H1 (cell line): ENCODE measurements around the gene VPS41. TPM values are rescaled to one million over a fixed set of nuclear protein-coding genes. Genes with fewer than 3 reads are reported as not detected.

Source experiments
- CTCF ChIA-PET: fragments of 300-600 bp; sonication (Branson Sonifier 250); formaldehyde crosslinking; loops from one replicate; lab custom pipeline; 2021; ENCODE audit not compliant: partially characterized antibody; lab: Charles Lee
- POLR2A ChIA-PET: fragments of 300-600 bp; sonication (Branson Sonifier 250); formaldehyde crosslinking; loops from one replicate; lab custom pipeline; 2021; ENCODE audit warnings: inconsistent platforms; ENCODE audit not compliant: partially characterized antibody; lab: Charles Lee
- DNase-seq, 2 experiments: peaks; one replicate each; pipeline versions ENCODE4 v3.0.0 to v3.0.0-alpha.2; 2010 to 2022; ENCODE audit warnings: low spot score in 2 of 2, low read depth in 1 of 2, mixed read lengths in 1 of 2
- FAIRE-seq: peaks from 2 replicates; lab custom pipeline; 2011; peaks lifted over from hg19 to GRCh38; lab: Jason Lieb, UNC
- H2AFZ ChIP-seq: 2 replicates; pipeline ENCODE4 v1.8.1; 2012; ENCODE audit warnings: low read length, inconsistent platforms
- H2AK5ac ChIP-seq: 2 replicates; pipeline ENCODE4 v1.6.1; 2013; ENCODE audit warnings: low read depth, low read length
- H2BK120ac ChIP-seq: replicated peaks from 2 replicates; pipeline ENCODE3; 2013; ENCODE audit warnings: low read depth, low read length, inconsistent platforms
- H2BK12ac ChIP-seq: 2 replicates; pipeline ENCODE4 v1.6.1; 2013; ENCODE audit warnings: low read depth, low read length
- H2BK15ac ChIP-seq: 2 replicates; pipeline ENCODE4 v1.6.1; 2013; ENCODE audit warnings: low read length
- H2BK20ac ChIP-seq: 2 replicates; pipeline ENCODE4 v1.6.1; 2013; ENCODE audit warnings: low read length
- H2BK5ac ChIP-seq: 2 replicates; pipeline ENCODE4 v1.6.1; 2013; ENCODE audit warnings: low read depth, low read length
- H3K14ac ChIP-seq: 2 replicates; pipeline ENCODE4 v1.6.1; 2013; ENCODE audit warnings: inconsistent platforms; ENCODE audit not compliant: insufficient read length
- H3K18ac ChIP-seq: 2 replicates; pipeline ENCODE4 v1.6.1; 2013; ENCODE audit warnings: low read length; ENCODE audit errors: extremely low read depth
- H3K23ac ChIP-seq: 2 replicates; pipeline ENCODE4 v1.6.1; 2013; ENCODE audit warnings: inconsistent platforms; ENCODE audit not compliant: insufficient read length
- H3K23me2 ChIP-seq: 2 replicates; pipeline ENCODE4 v1.6.1; 2013; ENCODE audit warnings: low read depth, low read length
- H3K27ac ChIP-seq: 2 replicates; pipeline ENCODE4 v1.6.1; 2011; ENCODE audit warnings: low read depth, low read length, inconsistent platforms
- H3K27me3 ChIP-seq, 4 experiments: replicated peaks in 1 of 4; 1 replicate in 1 of 4; 2 replicates in 3 of 4; pipeline versions ENCODE4 v1.6.1 to v1.8.1; 2011 to 2013; ENCODE audit warnings: low read length in 3 of 4, mild to moderate bottlenecking in 3 of 4, inconsistent platforms in 2 of 4, mixed read lengths in 2 of 4, moderate library complexity in 1 of 4; ENCODE audit not compliant: control insufficient read depth in 3 of 4, insufficient read depth in 3 of 4; ENCODE audit errors: extremely low read depth in 1 of 4
- H3K36me3 ChIP-seq, 4 experiments: 2 replicates each; pipeline versions ENCODE4 v1.6.1 to v1.8.1; 2011 to 2013; ENCODE audit warnings: mild to moderate bottlenecking in 4 of 4, low read length in 3 of 4, moderate library complexity in 2 of 4, control low read depth in 1 of 4, inconsistent platforms in 1 of 4; ENCODE audit not compliant: insufficient read depth in 4 of 4, control insufficient read depth in 2 of 4
- H3K4ac ChIP-seq: replicated peaks from 2 replicates; pipeline ENCODE3; 2013; ENCODE audit warnings: low read length, low read depth, mixed read lengths, inconsistent platforms; ENCODE audit not compliant: insufficient read length
- H3K4me1 ChIP-seq, 4 experiments: replicated peaks in 1 of 4; 1 replicate in 1 of 4; 2 replicates in 3 of 4; pipeline versions ENCODE4 v1.6.1 to v1.8.1; 2011 to 2013; ENCODE audit warnings: low read length in 3 of 4, inconsistent platforms in 2 of 4, mixed read lengths in 1 of 4; ENCODE audit not compliant: insufficient read depth in 4 of 4, control insufficient read depth in 3 of 4
- H3K4me2 ChIP-seq, 2 experiments: 2 replicates each; pipeline versions ENCODE4 v1.6.1 to v1.8.1; 2011 to 2013; ENCODE audit warnings: low read depth in 2 of 2, low read length in 2 of 2, control low read depth in 1 of 2, inconsistent platforms in 1 of 2, mild to moderate bottlenecking in 1 of 2; ENCODE audit not compliant: insufficient read depth in 1 of 2
- H3K4me3 ChIP-seq, 4 experiments: fragments of 200-600, 300-600 bp in 1 of 4; sonication (generic), shearing (Covaris generic), sonication (Bioruptor Twin) in 1 of 4; 2 replicates each; pipeline versions ENCODE4 v1.5.1 to v1.8.1; 2011 to 2016; ENCODE audit warnings: low read length in 4 of 4, low read depth in 3 of 4, control low read depth in 2 of 4, inconsistent platforms in 2 of 4, mild to moderate bottlenecking in 2 of 4, mixed read lengths in 1 of 4, moderate library complexity in 1 of 4; ENCODE audit not compliant: insufficient read depth in 2 of 4; ENCODE audit errors: extremely low read depth in 1 of 4
- H3K56ac ChIP-seq: replicated peaks from 2 replicates; pipeline ENCODE3; 2013; ENCODE audit warnings: low read depth, mild to moderate bottlenecking, mixed read lengths, low read length, inconsistent platforms; ENCODE audit not compliant: insufficient read length
- H3K79me1 ChIP-seq: 2 replicates; pipeline ENCODE4 v1.6.1; 2013; ENCODE audit warnings: low read depth, low read length, control low read depth
- H3K79me2 ChIP-seq, 2 experiments: 2 replicates each; pipeline versions ENCODE4 v1.6.1 to v1.8.1; 2012 to 2013; ENCODE audit warnings: low read length in 2 of 2, mild to moderate bottlenecking in 2 of 2, inconsistent platforms in 1 of 2; ENCODE audit not compliant: insufficient read depth in 2 of 2, control insufficient read depth in 1 of 2
- H3K9ac ChIP-seq, 4 experiments: replicated peaks in 1 of 4; 1 replicate in 1 of 4; 2 replicates in 3 of 4; pipeline versions ENCODE4 v1.6.1 to v1.8.1; 2011 to 2013; ENCODE audit warnings: low read depth in 3 of 4, low read length in 3 of 4, control low read depth in 2 of 4, mild to moderate bottlenecking in 2 of 4, moderate library complexity in 2 of 4, inconsistent platforms in 1 of 4; ENCODE audit errors: extremely low read depth in 1 of 4
- H3K9me3 ChIP-seq, 2 experiments: 2 replicates each; pipeline versions ENCODE4 v1.6.1 to v1.8.1; 2012 to 2013; ENCODE audit warnings: mild to moderate bottlenecking in 2 of 2, moderate library complexity in 2 of 2, control low read depth in 1 of 2, inconsistent platforms in 1 of 2, low read depth in 1 of 2, low read length in 1 of 2, mixed read lengths in 1 of 2; ENCODE audit not compliant: insufficient read depth in 2 of 2
- H4K20me1 ChIP-seq, 2 experiments: replicated peaks in 1 of 2; 2 replicates each; pipeline versions ENCODE3 to v1.8.1; 2011 to 2013; ENCODE audit warnings: inconsistent platforms in 2 of 2, low read length in 2 of 2, mild to moderate bottlenecking in 1 of 2; ENCODE audit not compliant: insufficient read depth in 2 of 2, control insufficient read depth in 1 of 2
- H4K5ac ChIP-seq: 2 replicates; pipeline ENCODE4 v1.6.1; 2013; ENCODE audit warnings: low read length, low read depth, mixed read lengths, inconsistent platforms; ENCODE audit not compliant: insufficient read length
- H4K8ac ChIP-seq: 2 replicates; pipeline ENCODE4 v1.8.0; 2013; ENCODE audit warnings: mild to moderate bottlenecking, moderate library complexity, low read length, inconsistent platforms; ENCODE audit not compliant: insufficient read depth; ENCODE audit errors: extremely low read depth
- H4K91ac ChIP-seq: replicated peaks from 2 replicates; pipeline ENCODE3; 2013; ENCODE audit warnings: low read length, mixed read lengths, inconsistent platforms; ENCODE audit not compliant: insufficient read length
- BACH1 ChIP-seq: IDR thresholded peaks from 2 replicates; pipeline ENCODE4 v1.6.1; 2012; ENCODE audit warnings: low read length, improper control_type of control experiment
- BCL11A ChIP-seq, 2 experiments: IDR thresholded peaks; one replicate each; pipeline ENCODE4 v1.6.1; 2011; ENCODE audit warnings: low read depth in 2 of 2, low read length in 2 of 2, mild to moderate bottlenecking in 2 of 2
- CHD1 ChIP-seq: IDR thresholded peaks from 2 replicates; pipeline ENCODE4 v1.6.1; 2012; ENCODE audit warnings: low read depth, low read length, improper control_type of control experiment
- CTBP2 ChIP-seq: IDR thresholded peaks from 2 replicates; pipeline ENCODE4 v1.7.0; 2011; ENCODE audit warnings: borderline replicate concordance, mild to moderate bottlenecking, moderate library complexity, mixed read lengths, low read length; ENCODE audit not compliant: insufficient read depth, insufficient read length
- CTCF ChIP-seq, 3 experiments: IDR thresholded peaks; 1 replicate in 2 of 3; 2 replicates in 1 of 3; pipeline versions ENCODE4 v1.5.1 to v1.6.1; 2011; ENCODE audit warnings: low read length in 3 of 3, mild to moderate bottlenecking in 3 of 3, inconsistent platforms in 2 of 3, low read depth in 1 of 3, moderate library complexity in 1 of 3; ENCODE audit not compliant: insufficient read depth in 1 of 3; ENCODE audit errors: control extremely low read depth in 1 of 3
- JUND ChIP-seq: IDR thresholded peaks from 2 replicates; pipeline ENCODE4 v1.6.1; 2011; ENCODE audit warnings: mild to moderate bottlenecking, improper control_type of control experiment, low read length
- NRF1 ChIP-seq: IDR thresholded peaks from 2 replicates; pipeline ENCODE4 v1.6.1; 2011; ENCODE audit warnings: mild to moderate bottlenecking, low read depth, low read length, improper control_type of control experiment
- PHF8 ChIP-seq: fragments of 200-600 bp; sonication (generic); conservative IDR thresholded peaks from 2 replicates; pipeline ENCODE4 v1.7.1; 2012; ENCODE audit warnings: low read depth, mild to moderate bottlenecking, inconsistent platforms, low read length, moderate library complexity
- POLR2A ChIP-seq, 2 experiments: IDR thresholded peaks; 1 replicate in 1 of 2; 2 replicates in 1 of 2; pipeline ENCODE4 v1.6.1; 2011; ENCODE audit warnings: low read depth in 2 of 2, low read length in 2 of 2, mild to moderate bottlenecking in 2 of 2; ENCODE audit errors: control extremely low read depth in 1 of 2
- POLR2AphosphoS5 ChIP-seq: IDR thresholded peaks from 2 replicates; pipeline ENCODE4 v1.6.1; 2011; ENCODE audit warnings: low read depth, low read length
- SRF ChIP-seq: IDR thresholded peaks from 2 replicates; pipeline ENCODE4 v1.6.1; 2011; ENCODE audit warnings: mild to moderate bottlenecking, low read depth, low read length, moderate library complexity
- TAF1 ChIP-seq: IDR thresholded peaks from 2 replicates; pipeline ENCODE4 v1.6.1; 2011; ENCODE audit warnings: mild to moderate bottlenecking, low read depth, low read length
- YY1 ChIP-seq: IDR thresholded peaks from 2 replicates; pipeline ENCODE4 v1.6.1; 2011; ENCODE audit warnings: low read depth, mild to moderate bottlenecking, low read length
- WGBS, 2 experiments: shearing (Covaris generic) in 1 of 2; methylation state at CpG; one replicate each; pipeline versions ENCODE4 v1.1.6 to v1.1.7; 2013 to 2015; ENCODE audit warnings: low lambda C conversion rate in 2 of 2, mixed read lengths in 2 of 2, inconsistent platforms in 1 of 2, low coverage in 1 of 2, missing lambda C conversion rate in 1 of 2; ENCODE audit not compliant: insufficient replicate concordance in 2 of 2, insufficient coverage in 1 of 2, insufficient read length in 1 of 2; ENCODE audit errors: extremely low coverage in 1 of 2, missing lambda C conversion rate in 1 of 2; 5-methylcytosine and 5-hydroxymethylcytosine counted together
- polyA plus RNA-seq, 7 experiments: library from polyadenylated mRNA; depleted of rRNA in 3 of 7; stranded (reverse) in 5 of 7; unstranded in 2 of 7; fragments of >200 nt in 5 of 7; fragments of 200-250 nt in 2 of 7; gene quantifications; 1 replicate in 5 of 7; 2 replicates in 1 of 7; 4 replicates in 1 of 7; pipeline versions ENCODE4 v1.2.1 to v1.2.3, GENCODE V29; 2011 to 2013; ENCODE audit warnings: missing spikeins in 2 of 7, mixed read lengths in 2 of 7
- total RNA-seq: library from RNA; stranded (reverse); fragmentation: NEBNext Ultra II Directional; extraction: Animal tissue kit (Norgen Biotek cat#: 25700); gene quantifications from 2 replicates; pipeline ENCODE4 v1.2.1, GENCODE V29; 2021

Gene VPS41
- total and polyA plus RNA-seq, 2 of the 8 experiments (the other 6 are each of a cell fraction or from before 2014, with no cell fraction given): 10.7 to 63.3 TPM

- Histone ChIP-seq H3K14ac (no peak overlapping the region), H3K79me1 (no peaks in the 10 kb centered on the region), H3K4me3 (no peak overlapping the region), H3K27me3 (no peaks in the 10 kb centered on the region), H3K79me2 (no peaks in the 10 kb centered on the region), H2AK5ac (no peak overlapping the region), H2BK20ac (no peak overlapping the region), H4K8ac (no peak overlapping the region), H3K9me3 (no peaks in the 10 kb centered on the region), H3K18ac (no peak overlapping the region), H2BK12ac (no peak overlapping the region), H3K4me1 (no peaks in the 10 kb centered on the region), H2BK15ac (no peak overlapping the region), H4K91ac (no peak overlapping the region), H3K9ac (no peak overlapping the region), H3K36me3 (no peaks in the 10 kb centered on the region), H3K4me2 (no peak overlapping the region), H4K5ac (no peak overlapping the region), H2BK5ac (no peak overlapping the region), H4K20me1 (no peaks in the 10 kb centered on the region), H3K23me2 (no peaks in the 10 kb centered on the region), H3K23ac (no peak overlapping the region), H3K27ac (no peak overlapping the region), H3K56ac (no peak overlapping the region), H3K4ac (no peak overlapping the region), H2BK120ac (no peak overlapping the region), H2AFZ (peak overlapping the region; percentile 73)
- DNase-seq (no peak), FAIRE-seq (no peak)
- 78% methylated on average over 10 of the region's 10 CpGs; no CpG with 5 or more reads in 1 of the 2 experiments for WGBS, 2 experiments
- ChIA-PET POLR2A (no interaction called here), CTCF (interaction anchor here (0.7 to 1.3 kb wide), 4 partner anchors 19 to 178 kb away, joined by 3 to 4 read pairs (median 4); no protein-coding TSS in a partner anchor)
- TF ChIP-seq YY1 (no peak), POLR2AphosphoS5 (no peak), POLR2A (IDR thresholded peaks at IDR 0.05; ENCODE audit: control extremely low read depth in 1 of 2, low read depth in 2 of 2, low read length in 2 of 2) (no peak), BCL11A (IDR thresholded peaks at IDR 0.05; ENCODE audit: low read depth in 2 of 2, low read length in 2 of 2) (no peak), CTCF (IDR thresholded peaks at IDR 0.05; ENCODE audit: control extremely low read depth in 1 of 3, insufficient read depth in 1 of 3, low read depth in 1 of 3, low read length in 3 of 3) (no peak), BACH1 (no peak), SRF (no peak), CTBP2 (no peak), NRF1 (no peak), TAF1 (no peak), JUND (no peak), CHD1 (no peak), PHF8 (no peak)
Measured at GRCh38 chr7:38702002-38702535, 206.9 kb downstream of the VPS41 start.
